ENCODE measurements around the gene NEURL1.
A peak's percentile ranks its signal among the peaks of the same experiment; 100 is the strongest.

Gene NEURL1

DNA sequence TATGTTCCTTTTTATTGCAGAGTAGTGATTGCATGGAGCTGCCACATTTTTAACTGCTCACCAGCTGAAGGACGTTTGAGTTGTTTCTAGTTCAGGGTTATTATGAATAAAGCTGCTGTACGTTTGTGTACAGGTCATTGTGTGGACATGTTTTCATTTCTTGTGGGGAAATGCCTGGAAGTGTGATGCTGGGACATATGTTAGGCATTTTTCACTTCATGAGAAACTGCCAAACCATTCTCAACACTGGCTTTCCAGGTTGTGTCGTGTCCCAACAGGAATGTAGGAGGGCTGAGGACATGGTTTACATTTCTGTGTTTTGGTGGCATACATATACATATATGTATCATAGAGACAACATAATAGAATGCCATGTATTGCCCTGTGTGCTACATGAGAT, 73.0 kb downstream of the NEURL1 start:
- Histone ChIP-seq H3K79me1 (ENCODE audit: low read length) (no peaks in the 10 kb centered on the region), H3K36me3 (ENCODE audit: control insufficient read depth in 1 of 2, insufficient read depth in 2 of 2, low read length in 2 of 2) (no peaks in the 10 kb centered on the region), H2AK5ac (ENCODE audit: low read length) (no peak overlapping the region), H3K9me3 (ENCODE audit: insufficient read depth, low read depth, low read length) (peaks cover 2% of the 10 kb centered on the region), H3K18ac (ENCODE audit: low read length) (no peak overlapping the region), H4K12ac (ENCODE audit: low read depth, low read length) (no peak overlapping the region), H3K79me2 (ENCODE audit: control insufficient read depth, insufficient read depth, low read length, poor library complexity) (no peaks in the 10 kb centered on the region), H3K27ac (ENCODE audit: low read depth, low read length) (no peak overlapping the region), H3K27me3 (ENCODE audit: insufficient read depth, low read length) (no peaks in the 10 kb centered on the region), H3K4ac (ENCODE audit: low read depth, low read length) (no peak overlapping the region), H3K23ac (ENCODE audit: low read length) (no peak overlapping the region), H2BK12ac (ENCODE audit: low read length) (no peak overlapping the region), H4K91ac (ENCODE audit: low read depth, low read length) (no peak overlapping the region), H4K8ac (ENCODE audit: low read depth, low read length) (no peak overlapping the region), H3K4me3 (ENCODE audit: low read depth, low read length) (no peak overlapping the region), H3K4me1 (ENCODE audit: control insufficient read depth in 1 of 2, insufficient read depth in 2 of 2, low read length in 2 of 2) (peaks cover 3% of the 10 kb centered on the region in 2 experiments), H2BK5ac (ENCODE audit: low read depth, low read length, poor library complexity) (no peak overlapping the region), H2AFZ (ENCODE audit: insufficient read depth, low read length, poor library complexity) (no peak overlapping the region), H3K9ac (ENCODE audit: low read length) (no peak overlapping the region), H2BK120ac (ENCODE audit: insufficient read depth, low read length, poor library complexity) (no peak overlapping the region), H3K4me2 (ENCODE audit: low read length) (no peak overlapping the region), H3K14ac (ENCODE audit: low read length) (no peak overlapping the region)
- DNase-seq, result peak; percentile 32 to 67
- WGBS (ENCODE audit: extremely low coverage, insufficient coverage, insufficient read length), result no CpG with 5 or more reads among the region's 3 CpGs

DNA sequence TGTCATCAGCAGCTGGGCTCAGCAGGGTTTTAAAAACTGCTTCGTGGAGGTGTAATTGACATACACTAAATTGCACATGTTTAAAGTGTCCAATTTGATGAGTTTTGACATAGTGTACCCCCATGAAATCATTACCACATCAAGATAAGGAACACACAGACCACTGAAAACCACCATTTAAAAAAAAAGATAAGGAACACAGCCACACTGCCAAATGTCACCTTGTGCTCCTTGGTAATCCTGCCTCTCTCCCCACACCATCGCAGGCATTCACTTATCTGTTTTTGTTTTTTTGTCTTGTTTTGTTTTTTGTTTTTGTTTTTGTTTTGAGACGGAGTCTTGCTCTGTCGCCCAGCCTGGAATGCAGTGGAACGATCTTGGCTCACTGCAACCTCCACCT, 75.0 kb downstream of the NEURL1 start:
- H3K23ac ChIP-seq (ENCODE audit: low read length), result no peak overlapping the region
- H2BK120ac ChIP-seq (ENCODE audit: insufficient read depth, low read length, poor library complexity), result no peak overlapping the region
- no peak overlapping the region for H2BK12ac ChIP-seq (ENCODE audit: low read length)
- H2AFZ ChIP-seq (ENCODE audit: insufficient read depth, low read length, poor library complexity), result no peak overlapping the region
- WGBS (ENCODE audit: extremely low coverage, insufficient coverage, insufficient read length), result no CpG with 5 or more reads among the region's 5 CpGs
- H3K4ac ChIP-seq (ENCODE audit: low read depth, low read length), result no peak overlapping the region
- H3K4me3 ChIP-seq (ENCODE audit: low read depth, low read length), result no peak overlapping the region
- peaks cover 0 to 2% of the 10 kb centered on the region in 2 experiments for H3K36me3 ChIP-seq (ENCODE audit: control insufficient read depth in 1 of 2, insufficient read depth in 2 of 2, low read length in 2 of 2)
- H3K9me3 ChIP-seq (ENCODE audit: insufficient read depth, low read depth, low read length), result peaks cover 2% of the 10 kb centered on the region
- no peak overlapping the region for H2AK5ac ChIP-seq (ENCODE audit: low read length)
- H3K14ac ChIP-seq (ENCODE audit: low read length), result no peak overlapping the region
- H4K8ac ChIP-seq (ENCODE audit: low read depth, low read length), result no peak overlapping the region
- no peak for DNase-seq
- no peak overlapping the region for H3K9ac ChIP-seq (ENCODE audit: low read length)
- H3K27ac ChIP-seq (ENCODE audit: low read depth, low read length), result no peak overlapping the region
- H3K4me2 ChIP-seq (ENCODE audit: low read length), result no peak overlapping the region
- no peaks in the 10 kb centered on the region for H3K27me3 ChIP-seq (ENCODE audit: insufficient read depth, low read length)
- no peak overlapping the region for H4K91ac ChIP-seq (ENCODE audit: low read depth, low read length)
- H2BK5ac ChIP-seq (ENCODE audit: low read depth, low read length, poor library complexity), result no peak overlapping the region
- no peak overlapping the region for H4K12ac ChIP-seq (ENCODE audit: low read depth, low read length)
- H3K79me2 ChIP-seq (ENCODE audit: control insufficient read depth, insufficient read depth, low read length, poor library complexity), result no peaks in the 10 kb centered on the region
- no peaks in the 10 kb centered on the region for H3K79me1 ChIP-seq (ENCODE audit: low read length)
- H3K4me1 ChIP-seq (ENCODE audit: control insufficient read depth in 1 of 2, insufficient read depth in 2 of 2, low read length in 2 of 2), result peaks cover 3% of the 10 kb centered on the region in 2 experiments
- H3K18ac ChIP-seq (ENCODE audit: low read length), result no peak overlapping the region

DNA sequence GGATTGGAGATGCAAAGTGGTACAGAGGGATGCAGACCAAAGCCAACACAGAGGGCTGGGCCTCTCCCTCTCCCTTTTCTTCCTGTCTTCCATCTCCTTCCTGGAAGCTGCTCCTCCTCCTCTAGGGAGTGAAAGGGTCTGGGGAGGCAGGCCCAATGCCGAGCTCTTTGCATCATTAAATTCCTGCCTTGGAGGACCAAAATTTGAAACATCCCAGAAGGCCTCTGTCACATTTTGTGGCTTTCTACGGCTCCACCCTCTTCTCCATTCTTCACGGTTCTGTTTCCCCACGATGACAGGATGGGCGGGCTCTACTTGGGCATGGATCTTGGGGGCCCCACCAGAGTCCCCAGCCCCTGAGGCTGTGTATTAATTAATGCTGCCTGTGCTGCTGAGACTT, 76.4 kb downstream of the NEURL1 start:
- H2BK5ac ChIP-seq (ENCODE audit: low read depth, low read length, poor library complexity), result no peak overlapping the region
- H3K4me1 ChIP-seq (ENCODE audit: control insufficient read depth in 1 of 2, insufficient read depth in 2 of 2, low read length in 2 of 2), result peaks cover 3% of the 10 kb centered on the region in 2 experiments
- no peak overlapping the region for H4K12ac ChIP-seq (ENCODE audit: low read depth, low read length)
- DNase-seq, result no peak
- no peak overlapping the region for H3K18ac ChIP-seq (ENCODE audit: low read length)
- H3K4me3 ChIP-seq (ENCODE audit: low read depth, low read length), result no peak overlapping the region
- H3K79me2 ChIP-seq (ENCODE audit: control insufficient read depth, insufficient read depth, low read length, poor library complexity), result no peaks in the 10 kb centered on the region
- no peak overlapping the region for H2AK5ac ChIP-seq (ENCODE audit: low read length)
- H3K27ac ChIP-seq (ENCODE audit: low read depth, low read length), result no peak overlapping the region
- H3K4ac ChIP-seq (ENCODE audit: low read depth, low read length), result no peak overlapping the region
- H4K8ac ChIP-seq (ENCODE audit: low read depth, low read length), result no peak overlapping the region
- peaks cover 0 to 2% of the 10 kb centered on the region in 2 experiments for H3K36me3 ChIP-seq (ENCODE audit: control insufficient read depth in 1 of 2, insufficient read depth in 2 of 2, low read length in 2 of 2)
- no peak overlapping the region for H2BK12ac ChIP-seq (ENCODE audit: low read length)
- no peak overlapping the region for H4K91ac ChIP-seq (ENCODE audit: low read depth, low read length)
- no peak overlapping the region for H2BK120ac ChIP-seq (ENCODE audit: insufficient read depth, low read length, poor library complexity)
- no peaks in the 10 kb centered on the region for H3K27me3 ChIP-seq (ENCODE audit: insufficient read depth, low read length)
- H3K4me2 ChIP-seq (ENCODE audit: low read length), result no peak overlapping the region
- H3K9me3 ChIP-seq (ENCODE audit: insufficient read depth, low read depth, low read length), result no peaks in the 10 kb centered on the region
- no peak overlapping the region for H3K14ac ChIP-seq (ENCODE audit: low read length)
- H3K23ac ChIP-seq (ENCODE audit: low read length), result no peak overlapping the region
- H3K79me1 ChIP-seq (ENCODE audit: low read length), result no peaks in the 10 kb centered on the region
- H2AFZ ChIP-seq (ENCODE audit: insufficient read depth, low read length, poor library complexity), result no peak overlapping the region
- H3K9ac ChIP-seq (ENCODE audit: low read length), result no peak overlapping the region
- no CpG with 5 or more reads among the region's 5 CpGs for WGBS (ENCODE audit: extremely low coverage, insufficient coverage, insufficient read length)

DNA sequence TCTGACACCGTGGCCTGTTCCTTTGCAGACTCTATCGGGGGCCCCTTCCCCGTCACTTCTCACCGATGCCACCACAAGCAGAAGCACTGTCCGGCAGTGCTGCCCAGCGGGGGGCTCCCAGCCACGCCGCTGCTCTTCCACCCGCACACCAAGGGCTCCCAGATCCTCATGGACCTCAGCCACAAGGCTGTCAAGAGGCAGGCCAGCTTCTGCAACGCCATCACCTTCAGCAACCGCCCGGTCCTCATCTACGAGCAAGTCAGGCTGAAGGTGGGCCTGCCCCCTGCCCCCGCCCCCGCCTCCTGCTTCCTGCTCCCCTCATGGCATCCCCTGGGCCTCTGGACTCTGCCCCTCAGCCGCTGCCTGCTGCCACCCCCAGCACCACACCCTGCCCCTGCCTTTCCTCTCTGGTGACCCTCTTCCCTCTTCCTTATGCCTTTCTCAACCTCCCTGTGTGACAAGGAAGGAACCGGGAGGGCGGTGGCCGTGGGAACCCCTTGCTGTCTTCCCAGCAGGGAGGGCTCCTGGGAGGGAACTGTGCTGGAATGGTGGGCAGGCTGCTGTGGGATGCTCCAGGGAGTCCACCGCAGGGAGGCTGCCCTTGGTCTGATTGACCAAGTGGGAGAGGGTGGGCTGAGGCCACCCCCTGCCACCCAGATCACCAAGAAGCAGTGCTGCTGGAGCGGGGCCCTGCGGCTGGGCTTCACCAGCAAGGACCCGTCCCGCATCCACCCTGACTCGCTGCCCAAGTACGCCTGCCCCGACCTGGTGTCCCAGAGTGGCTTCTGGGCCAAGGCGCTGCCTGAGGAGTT, 77.5 kb downstream of the NEURL1 start:
- Histone ChIP-seq H3K27me3 (ENCODE audit: insufficient read depth, low read length) (no peaks in the 10 kb centered on the region), H3K4me2 (ENCODE audit: low read length) (no peak overlapping the region), H3K27ac (ENCODE audit: low read depth, low read length) (no peak overlapping the region), H3K36me3 (ENCODE audit: control insufficient read depth in 1 of 2, insufficient read depth in 2 of 2, low read length in 2 of 2) (peaks cover 0 to 2% of the 10 kb centered on the region in 2 experiments), H3K14ac (ENCODE audit: low read length) (no peak overlapping the region), H2AK5ac (ENCODE audit: low read length) (no peak overlapping the region), H2BK5ac (ENCODE audit: low read depth, low read length, poor library complexity) (no peak overlapping the region), H3K79me2 (ENCODE audit: control insufficient read depth, insufficient read depth, low read length, poor library complexity) (no peaks in the 10 kb centered on the region), H3K9ac (ENCODE audit: low read length) (no peak overlapping the region), H4K91ac (ENCODE audit: low read depth, low read length) (no peak overlapping the region), H3K4me3 (ENCODE audit: low read depth, low read length) (no peak overlapping the region), H3K18ac (ENCODE audit: low read length) (no peak overlapping the region), H3K79me1 (ENCODE audit: low read length) (no peaks in the 10 kb centered on the region), H3K9me3 (ENCODE audit: insufficient read depth, low read depth, low read length) (no peaks in the 10 kb centered on the region), H2BK12ac (ENCODE audit: low read length) (no peak overlapping the region), H4K12ac (ENCODE audit: low read depth, low read length) (no peak overlapping the region), H2AFZ (ENCODE audit: insufficient read depth, low read length, poor library complexity) (no peak overlapping the region), H3K4ac (ENCODE audit: low read depth, low read length) (no peak overlapping the region), H3K23ac (ENCODE audit: low read length) (no peak overlapping the region), H3K4me1 (ENCODE audit: control insufficient read depth in 1 of 2, insufficient read depth in 2 of 2, low read length in 2 of 2) (peaks cover 3% of the 10 kb centered on the region in 2 experiments), H4K8ac (ENCODE audit: low read depth, low read length) (no peak overlapping the region), H2BK120ac (ENCODE audit: insufficient read depth, low read length, poor library complexity) (no peak overlapping the region)
- WGBS (ENCODE audit: extremely low coverage, insufficient coverage, insufficient read length), result no CpG with 5 or more reads among the region's 28 CpGs
- DNase-seq, result no peak

Data from trophoblast cell (in vitro differentiated cells and primary cell).